HEK293 (cell line): ENCODE data around the gene OSBP2.
A peak's percentile ranks its signal among the peaks of the same experiment; 100 is the strongest.

ENCODE experiments used
- CTCF ChIA-PET: fragments of 350-600 bp; formaldehyde crosslinking; extraction: SDS; loops from one replicate; lab custom pipeline; 2021; ENCODE audit warnings: antibody characterized with exemption; lab: Yijun Ruan, JAX
- POLR2A ChIA-PET: fragments of 300-600 bp; formaldehyde crosslinking; extraction: SDS; loops from one replicate; lab custom pipeline; 2020; ENCODE audit warnings: antibody characterized with exemption, inconsistent platforms; lab: Yijun Ruan, JAX
- H3K27ac ChIP-seq: fragments of 200-500 bp; sonication (Bioruptor generic); 2 replicates; pipeline ENCODE4 v1.5.1; 2014; ENCODE audit warnings: low read depth, low read length, control low read depth, inconsistent platforms; ENCODE audit errors: extremely low read depth
- H3K36me3 ChIP-seq, 2 experiments: fragments of 200-500 bp in 1 of 2; sonication (Bioruptor generic) in 1 of 2; 1 replicate in 1 of 2; 2 replicates in 1 of 2; pipeline ENCODE4 v1.5.1; 2014 to 2017; ENCODE audit warnings: inconsistent platforms in 2 of 2, low read length in 2 of 2; ENCODE audit not compliant: control insufficient read depth in 2 of 2, insufficient read depth in 1 of 2
- H3K4me1 ChIP-seq: fragments of 200-500 bp; sonication (Bioruptor generic); 2 replicates; pipeline ENCODE4 v1.5.1; 2014; ENCODE audit warnings: mild to moderate bottlenecking, low read length, inconsistent platforms; ENCODE audit not compliant: control insufficient read depth, insufficient read depth
- H3K4me3 ChIP-seq: 2 replicates; pipeline ENCODE4 v1.5.1; 2011; ENCODE audit warnings: low read depth, mild to moderate bottlenecking, control low read depth, low read length, moderate library complexity
- H3K9me3 ChIP-seq: fragments of 200-500 bp; sonication (Bioruptor generic); 2 replicates; pipeline ENCODE4 v1.5.1; 2014; ENCODE audit warnings: low read depth, low read length, inconsistent platforms; ENCODE audit not compliant: control insufficient read depth, insufficient read depth
- SCRT1 ChIP-seq: fragments of 450-650 bp; formaldehyde crosslinking; IDR thresholded peaks from 2 replicates; pipeline ENCODE4 v1.5.1; 2016; ENCODE audit warnings: missing biosample characterization, missing genetic modification characterization, borderline replicate concordance
- SCRT2 ChIP-seq: fragments of 450-650 bp; formaldehyde crosslinking; IDR thresholded peaks from 2 replicates; pipeline ENCODE4 v1.5.1; 2016; ENCODE audit warnings: missing biosample characterization, missing genetic modification characterization
- TCF7L2 ChIP-seq: IDR thresholded peaks from 2 replicates; pipeline ENCODE4 v1.6.1; 2011; ENCODE audit warnings: low read depth, mild to moderate bottlenecking, inconsistent platforms, low read length, moderate library complexity, borderline replicate concordance
- ZBTB17 ChIP-seq: fragments of 450-650 bp; formaldehyde crosslinking; IDR thresholded peaks from 2 replicates; pipeline ENCODE4 v1.5.1; 2016; ENCODE audit warnings: missing biosample characterization, missing genetic modification characterization
- ZNF140 ChIP-seq: fragments of 450-650 bp; formaldehyde crosslinking; IDR thresholded peaks from 2 replicates; pipeline ENCODE4 v1.5.1; 2016; ENCODE audit warnings: missing biosample characterization, missing genetic modification characterization
- ZNF155 ChIP-seq: fragments of 450-650 bp; formaldehyde crosslinking; IDR thresholded peaks from 2 replicates; pipeline ENCODE4 v1.5.1; 2016; ENCODE audit warnings: missing biosample characterization, missing genetic modification characterization
- ZNF239 ChIP-seq: fragments of 450-650 bp; formaldehyde crosslinking; IDR thresholded peaks from 2 replicates; pipeline ENCODE4 v1.5.1; 2016; ENCODE audit warnings: missing biosample characterization, missing genetic modification characterization
- ZNF248 ChIP-seq: fragments of 450-650 bp; formaldehyde crosslinking; IDR thresholded peaks from 2 replicates; pipeline ENCODE4 v1.5.1; 2017; ENCODE audit warnings: missing biosample characterization, missing genetic modification characterization
- ZNF366 ChIP-seq: fragments of 450-650 bp; formaldehyde crosslinking; conservative IDR thresholded peaks from 2 replicates; pipeline ENCODE4 v1.5.1; 2016; ENCODE audit warnings: missing biosample characterization, missing genetic modification characterization
- ZNF585B ChIP-seq: fragments of 450-650 bp; formaldehyde crosslinking; IDR thresholded peaks from 2 replicates; pipeline ENCODE4 v1.5.1; 2016; ENCODE audit warnings: missing biosample characterization, missing genetic modification characterization
- ZNF624 ChIP-seq: fragments of 450-650 bp; formaldehyde crosslinking; IDR thresholded peaks from 2 replicates; pipeline ENCODE4 v1.5.1; 2017; ENCODE audit warnings: missing biosample characterization, missing genetic modification characterization
- ZNF701 ChIP-seq: fragments of 450-650 bp; formaldehyde crosslinking; IDR thresholded peaks from 2 replicates; pipeline ENCODE4 v1.5.1; 2016; ENCODE audit warnings: missing biosample characterization, missing genetic modification characterization
- ZNF791 ChIP-seq: fragments of 450-650 bp; formaldehyde crosslinking; IDR thresholded peaks from 2 replicates; pipeline ENCODE4 v1.5.1; 2016; ENCODE audit warnings: missing biosample characterization, missing genetic modification characterization
- TF ChIP-seq, protein P1 (sequence below): fragments of 450-650 bp; formaldehyde crosslinking; IDR thresholded peaks from 2 replicates; pipeline ENCODE4 v1.5.1; 2016; ENCODE audit warnings: missing biosample characterization, missing genetic modification characterization
- TF ChIP-seq, protein P2 (sequence below): fragments of 450-650 bp; formaldehyde crosslinking; IDR thresholded peaks from 2 replicates; pipeline ENCODE4 v1.5.1; 2016; ENCODE audit warnings: missing biosample characterization, missing genetic modification characterization
- TF ChIP-seq, protein P3 (sequence below): fragments of 450-650 bp; formaldehyde crosslinking; IDR thresholded peaks from 2 replicates; pipeline ENCODE4 v1.5.1; 2016; ENCODE audit warnings: missing biosample characterization, missing genetic modification characterization, borderline replicate concordance
- TF ChIP-seq, protein P4 (sequence below): fragments of 450-650 bp; formaldehyde crosslinking; IDR thresholded peaks from 2 replicates; pipeline ENCODE4 v1.5.1; 2017; ENCODE audit warnings: missing biosample characterization, missing genetic modification characterization
- TF ChIP-seq, protein P5 (sequence below): fragments of 450-650 bp; formaldehyde crosslinking; IDR thresholded peaks from 2 replicates; pipeline ENCODE4 v1.5.1; 2016; ENCODE audit warnings: missing biosample characterization, missing genetic modification characterization
- TF ChIP-seq, protein P6 (sequence below): fragments of 450-650 bp; formaldehyde crosslinking; IDR thresholded peaks from 2 replicates; pipeline ENCODE4 v1.5.1; 2016; ENCODE audit warnings: missing biosample characterization, missing genetic modification characterization
- TF ChIP-seq, protein P7 (sequence below): fragments of 450-650 bp; formaldehyde crosslinking; IDR thresholded peaks from 2 replicates; pipeline ENCODE4 v1.5.1; 2017; ENCODE audit warnings: missing biosample characterization, missing genetic modification characterization

OSBP2 gene

DNA sequence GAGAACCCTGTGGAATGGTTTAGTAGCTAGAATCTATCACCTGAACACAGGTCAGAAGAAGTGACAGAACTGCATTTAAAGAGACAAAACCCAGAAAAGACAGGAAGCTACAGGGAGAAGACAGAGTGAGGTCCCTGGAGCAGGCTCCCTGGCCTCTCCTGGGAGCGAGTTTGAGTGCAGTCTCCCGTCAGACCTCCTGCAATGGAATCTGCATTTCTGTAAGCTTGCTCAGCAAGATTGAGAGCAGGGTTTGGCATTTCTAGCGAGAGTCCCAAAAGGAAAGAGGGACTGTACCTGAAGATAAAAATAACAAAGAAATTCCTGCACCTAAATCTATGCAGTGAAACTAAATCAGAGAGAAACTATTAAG, 199.7 kb downstream of the OSBP2 start (continued):
- TF ChIP-seq, protein P1, sequence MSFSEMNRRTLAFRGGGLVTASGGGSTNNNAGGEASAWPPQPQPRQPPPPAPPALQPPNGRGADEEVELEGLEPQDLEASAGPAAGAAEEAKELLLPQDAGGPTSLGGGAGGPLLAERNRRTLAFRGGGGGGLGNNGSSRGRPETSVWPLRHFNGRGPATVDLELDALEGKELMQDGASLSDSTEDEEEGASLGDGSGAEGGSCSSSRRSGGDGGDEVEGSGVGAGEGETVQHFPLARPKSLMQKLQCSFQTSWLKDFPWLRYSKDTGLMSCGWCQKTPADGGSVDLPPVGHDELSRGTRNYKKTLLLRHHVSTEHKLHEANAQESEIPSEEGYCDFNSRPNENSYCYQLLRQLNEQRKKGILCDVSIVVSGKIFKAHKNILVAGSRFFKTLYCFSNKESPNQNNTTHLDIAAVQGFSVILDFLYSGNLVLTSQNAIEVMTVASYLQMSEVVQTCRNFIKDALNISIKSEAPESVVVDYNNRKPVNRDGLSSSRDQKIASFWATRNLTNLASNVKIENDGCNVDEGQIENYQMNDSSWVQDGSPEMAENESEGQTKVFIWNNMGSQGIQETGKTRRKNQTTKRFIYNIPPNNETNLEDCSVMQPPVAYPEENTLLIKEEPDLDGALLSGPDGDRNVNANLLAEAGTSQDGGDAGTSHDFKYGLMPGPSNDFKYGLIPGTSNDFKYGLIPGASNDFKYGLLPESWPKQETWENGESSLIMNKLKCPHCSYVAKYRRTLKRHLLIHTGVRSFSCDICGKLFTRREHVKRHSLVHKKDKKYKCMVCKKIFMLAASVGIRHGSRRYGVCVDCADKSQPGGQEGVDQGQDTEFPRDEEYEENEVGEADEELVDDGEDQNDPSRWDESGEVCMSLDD (tag by site-specific recombination): no peak
- no peak for TF ChIP-seq ZNF140
- TF ChIP-seq, protein P2, sequence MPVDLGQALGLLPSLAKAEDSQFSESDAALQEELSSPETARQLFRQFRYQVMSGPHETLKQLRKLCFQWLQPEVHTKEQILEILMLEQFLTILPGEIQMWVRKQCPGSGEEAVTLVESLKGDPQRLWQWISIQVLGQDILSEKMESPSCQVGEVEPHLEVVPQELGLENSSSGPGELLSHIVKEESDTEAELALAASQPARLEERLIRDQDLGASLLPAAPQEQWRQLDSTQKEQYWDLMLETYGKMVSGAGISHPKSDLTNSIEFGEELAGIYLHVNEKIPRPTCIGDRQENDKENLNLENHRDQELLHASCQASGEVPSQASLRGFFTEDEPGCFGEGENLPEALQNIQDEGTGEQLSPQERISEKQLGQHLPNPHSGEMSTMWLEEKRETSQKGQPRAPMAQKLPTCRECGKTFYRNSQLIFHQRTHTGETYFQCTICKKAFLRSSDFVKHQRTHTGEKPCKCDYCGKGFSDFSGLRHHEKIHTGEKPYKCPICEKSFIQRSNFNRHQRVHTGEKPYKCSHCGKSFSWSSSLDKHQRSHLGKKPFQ: no peak

DNA sequence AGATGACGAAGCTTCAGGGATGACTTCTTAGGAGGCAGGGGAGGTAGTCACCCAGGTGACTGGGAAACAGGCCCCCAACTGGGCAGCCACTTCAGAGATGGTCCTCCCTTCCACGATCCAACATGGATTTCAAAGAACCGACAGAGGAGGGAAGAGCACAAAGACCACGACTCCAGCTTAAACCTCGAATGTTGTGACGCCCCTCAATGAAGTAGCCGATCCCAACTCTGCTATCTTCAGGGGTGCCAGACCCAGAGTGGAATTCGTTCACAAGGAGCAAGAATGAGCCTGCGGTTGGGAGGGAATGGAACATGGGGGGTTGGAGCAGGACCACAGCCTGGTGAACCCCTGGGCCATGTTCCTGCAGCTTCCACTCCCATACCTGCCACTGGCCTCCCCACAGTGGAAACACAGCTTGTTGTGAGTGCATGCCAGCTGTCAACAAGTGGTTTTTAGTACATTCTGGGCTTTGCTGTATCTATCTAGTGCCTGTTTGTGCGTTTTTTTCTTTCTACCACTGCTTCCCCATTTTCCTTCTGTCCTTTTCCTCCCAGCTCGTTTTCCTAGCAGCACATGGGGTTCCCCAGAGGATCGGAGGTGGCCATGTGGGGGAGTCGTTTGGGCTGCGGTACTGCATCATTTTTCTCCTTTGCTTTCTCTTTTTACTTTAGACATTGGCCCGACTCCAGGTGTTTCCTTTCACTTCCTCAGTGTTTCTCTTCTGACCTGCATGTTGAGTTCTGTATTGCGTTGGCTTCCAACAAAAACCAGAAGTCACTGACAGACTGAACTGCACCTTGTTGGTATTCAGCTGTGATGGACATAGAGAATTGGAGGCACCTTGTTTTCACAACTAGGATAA, 208.1 kb downstream of the OSBP2 start:
- Histone ChIP-seq H3K4me3 (no peak overlapping the region), H3K36me3 (peaks cover 11 to 18% of the 10 kb centered on the region in 2 experiments; a peak in 2 of 3 replicates), H3K4me1 (no peaks in the 10 kb centered on the region), H3K9me3 (no peaks in the 10 kb centered on the region), H3K27ac (no peak overlapping the region)
- TF ChIP-seq, protein P3, sequence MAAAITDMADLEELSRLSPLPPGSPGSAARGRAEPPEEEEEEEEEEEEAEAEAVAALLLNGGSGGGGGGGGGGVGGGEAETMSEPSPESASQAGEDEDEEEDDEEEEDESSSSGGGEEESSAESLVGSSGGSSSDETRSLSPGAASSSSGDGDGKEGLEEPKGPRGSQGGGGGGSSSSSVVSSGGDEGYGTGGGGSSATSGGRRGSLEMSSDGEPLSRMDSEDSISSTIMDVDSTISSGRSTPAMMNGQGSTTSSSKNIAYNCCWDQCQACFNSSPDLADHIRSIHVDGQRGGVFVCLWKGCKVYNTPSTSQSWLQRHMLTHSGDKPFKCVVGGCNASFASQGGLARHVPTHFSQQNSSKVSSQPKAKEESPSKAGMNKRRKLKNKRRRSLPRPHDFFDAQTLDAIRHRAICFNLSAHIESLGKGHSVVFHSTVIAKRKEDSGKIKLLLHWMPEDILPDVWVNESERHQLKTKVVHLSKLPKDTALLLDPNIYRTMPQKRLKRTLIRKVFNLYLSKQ: no peak
- TF ChIP-seq ZNF248 (tag by site-specific recombination): no peak
- no peak for TF ChIP-seq ZNF585B (tag by site-specific recombination)
- peak; percentile 90 for TF ChIP-seq SCRT2
- TF ChIP-seq, protein P4, sequence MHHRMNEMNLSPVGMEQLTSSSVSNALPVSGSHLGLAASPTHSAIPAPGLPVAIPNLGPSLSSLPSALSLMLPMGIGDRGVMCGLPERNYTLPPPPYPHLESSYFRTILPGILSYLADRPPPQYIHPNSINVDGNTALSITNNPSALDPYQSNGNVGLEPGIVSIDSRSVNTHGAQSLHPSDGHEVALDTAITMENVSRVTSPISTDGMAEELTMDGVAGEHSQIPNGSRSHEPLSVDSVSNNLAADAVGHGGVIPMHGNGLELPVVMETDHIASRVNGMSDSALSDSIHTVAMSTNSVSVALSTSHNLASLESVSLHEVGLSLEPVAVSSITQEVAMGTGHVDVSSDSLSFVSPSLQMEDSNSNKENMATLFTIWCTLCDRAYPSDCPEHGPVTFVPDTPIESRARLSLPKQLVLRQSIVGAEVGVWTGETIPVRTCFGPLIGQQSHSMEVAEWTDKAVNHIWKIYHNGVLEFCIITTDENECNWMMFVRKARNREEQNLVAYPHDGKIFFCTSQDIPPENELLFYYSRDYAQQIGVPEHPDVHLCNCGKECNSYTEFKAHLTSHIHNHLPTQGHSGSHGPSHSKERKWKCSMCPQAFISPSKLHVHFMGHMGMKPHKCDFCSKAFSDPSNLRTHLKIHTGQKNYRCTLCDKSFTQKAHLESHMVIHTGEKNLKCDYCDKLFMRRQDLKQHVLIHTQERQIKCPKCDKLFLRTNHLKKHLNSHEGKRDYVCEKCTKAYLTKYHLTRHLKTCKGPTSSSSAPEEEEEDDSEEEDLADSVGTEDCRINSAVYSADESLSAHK (tag by site-specific recombination): no peak
- TF ChIP-seq ZNF791 (tag by site-specific recombination): no peak
- no peak for TF ChIP-seq ZBTB17 (tag by site-specific recombination)
- peak; percentile 73 for TF ChIP-seq SCRT1 (tag by site-specific recombination)
- ChIA-PET POLR2A (no interaction called here), CTCF (interaction anchor here (0.6 to 1.7 kb wide), 4 partner anchors 9 to 17 kb away, joined by 3 to 8 read pairs (median 3); no protein-coding TSS in a partner anchor)

DNA sequence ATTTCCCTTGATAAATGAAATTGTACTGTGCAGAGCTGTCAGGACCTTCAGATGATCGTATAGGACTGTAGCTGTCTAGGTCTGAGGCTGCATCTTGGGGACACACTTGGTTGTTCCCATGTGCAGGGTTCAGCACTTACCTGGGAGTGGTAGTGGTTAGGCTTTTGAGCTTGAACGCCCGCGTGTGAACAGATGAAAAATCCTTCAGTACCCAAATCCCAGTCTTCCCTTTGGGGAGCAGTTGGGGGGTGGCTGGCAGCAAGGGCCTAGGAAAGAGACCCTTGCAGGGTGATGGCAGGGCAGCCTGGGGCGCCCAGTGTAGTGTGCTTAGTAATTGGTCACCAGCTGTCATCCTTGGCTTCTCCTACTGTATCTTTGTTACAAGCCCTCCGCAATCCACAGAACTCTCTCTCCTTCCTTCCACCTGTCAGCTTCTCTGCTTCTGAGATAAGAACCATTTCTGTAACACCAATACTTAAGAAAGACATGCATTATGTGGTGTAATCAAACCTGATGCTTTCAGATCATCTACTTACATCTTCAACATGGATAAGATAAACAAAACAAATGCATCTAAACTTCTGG, 209.3 kb downstream of the OSBP2 start:
- no peak overlapping the region for H3K4me3 ChIP-seq
- H3K36me3 ChIP-seq: peaks cover 10 to 24% of the 10 kb centered on the region in 2 experiments; a peak in 2 of 3 replicates
- no peaks in the 10 kb centered on the region for H3K9me3 ChIP-seq
- ChIA-PET POLR2A (no interaction called here), CTCF (interaction anchor here (1.0 to 1.3 kb wide), 2 partner anchors 14 to 16 kb away, joined by 4 to 8 read pairs; no protein-coding TSS in a partner anchor)
- H3K27ac ChIP-seq: no peak overlapping the region
- no peaks in the 10 kb centered on the region for H3K4me1 ChIP-seq
- TF ChIP-seq, protein P5, sequence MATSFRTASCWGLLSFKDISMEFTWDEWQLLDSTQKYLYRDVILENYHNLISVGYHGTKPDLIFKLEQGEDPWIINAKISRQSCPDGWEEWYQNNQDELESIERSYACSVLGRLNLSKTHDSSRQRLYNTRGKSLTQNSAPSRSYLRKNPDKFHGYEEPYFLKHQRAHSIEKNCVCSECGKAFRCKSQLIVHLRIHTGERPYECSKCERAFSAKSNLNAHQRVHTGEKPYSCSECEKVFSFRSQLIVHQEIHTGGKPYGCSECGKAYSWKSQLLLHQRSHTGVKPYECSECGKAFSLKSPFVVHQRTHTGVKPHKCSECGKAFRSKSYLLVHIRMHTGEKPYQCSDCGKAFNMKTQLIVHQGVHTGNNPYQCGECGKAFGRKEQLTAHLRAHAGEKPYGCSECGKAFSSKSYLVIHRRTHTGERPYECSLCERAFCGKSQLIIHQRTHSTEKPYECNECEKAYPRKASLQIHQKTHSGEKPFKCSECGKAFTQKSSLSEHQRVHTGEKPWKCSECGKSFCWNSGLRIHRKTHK (tag by site-specific recombination): no peak
- TF ChIP-seq ZNF366 (tag by site-specific recombination) (no peak), ZNF155 (tag by site-specific recombination) (no peak), ZNF701 (tag by site-specific recombination) (no peak), ZNF239 (tag by site-specific recombination) (no peak), ZNF624 (tag by site-specific recombination) (no peak), TCF7L2 (no peak)
- TF ChIP-seq, protein P6, sequence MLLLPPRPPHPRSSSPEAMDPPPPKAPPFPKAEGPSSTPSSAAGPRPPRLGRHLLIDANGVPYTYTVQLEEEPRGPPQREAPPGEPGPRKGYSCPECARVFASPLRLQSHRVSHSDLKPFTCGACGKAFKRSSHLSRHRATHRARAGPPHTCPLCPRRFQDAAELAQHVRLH (tag by site-specific recombination): no peak
- TF ChIP-seq, protein P7, sequence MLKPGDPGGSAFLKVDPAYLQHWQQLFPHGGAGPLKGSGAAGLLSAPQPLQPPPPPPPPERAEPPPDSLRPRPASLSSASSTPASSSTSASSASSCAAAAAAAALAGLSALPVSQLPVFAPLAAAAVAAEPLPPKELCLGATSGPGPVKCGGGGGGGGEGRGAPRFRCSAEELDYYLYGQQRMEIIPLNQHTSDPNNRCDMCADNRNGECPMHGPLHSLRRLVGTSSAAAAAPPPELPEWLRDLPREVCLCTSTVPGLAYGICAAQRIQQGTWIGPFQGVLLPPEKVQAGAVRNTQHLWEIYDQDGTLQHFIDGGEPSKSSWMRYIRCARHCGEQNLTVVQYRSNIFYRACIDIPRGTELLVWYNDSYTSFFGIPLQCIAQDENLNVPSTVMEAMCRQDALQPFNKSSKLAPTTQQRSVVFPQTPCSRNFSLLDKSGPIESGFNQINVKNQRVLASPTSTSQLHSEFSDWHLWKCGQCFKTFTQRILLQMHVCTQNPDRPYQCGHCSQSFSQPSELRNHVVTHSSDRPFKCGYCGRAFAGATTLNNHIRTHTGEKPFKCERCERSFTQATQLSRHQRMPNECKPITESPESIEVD (tag by site-specific recombination): no peak
